CD14-positive monocyte (primary cell): ENCODE results near the gene SCAPER. TPM values are rescaled to one million over a fixed set of nuclear protein-coding genes. Genes with fewer than 3 reads are reported as not detected.

ENCODE experiments used
- DNase-seq, 3 donors: peaks; one replicate each; pipeline ENCODE4 v3.0.0-alpha.2; 2011 to 2022
- H2AFZ ChIP-seq: 2 replicates; pipeline ENCODE4 v1.6.0; 2012; ENCODE audit warnings: mild to moderate bottlenecking, low read depth, low read length, inconsistent platforms; ENCODE audit not compliant: insufficient read depth, poor library complexity, severe bottlenecking
- H3K27ac ChIP-seq, 2 donors: 1 replicate in 1 of 2; 2 replicates in 1 of 2; pipeline ENCODE4 v1.5.1; 2012 to 2013; ENCODE audit warnings: low read length in 2 of 2, control low read depth in 1 of 2, inconsistent platforms in 1 of 2, low read depth in 1 of 2, mild to moderate bottlenecking in 1 of 2
- H3K27me3 ChIP-seq, 2 donors: one replicate each; pipeline versions ENCODE4 v1.6.0 to v1.6.1; 2011 to 2013; ENCODE audit warnings: low read length in 2 of 2; ENCODE audit not compliant: control insufficient read depth in 2 of 2, insufficient read depth in 2 of 2
- H3K36me3 ChIP-seq, 2 donors: replicated peaks in 1 of 2; 1 replicate in 1 of 2; 2 replicates in 1 of 2; pipeline versions ENCODE4 v1.5.1 to v1.6.1; 2012 to 2013; ENCODE audit warnings: low read length in 2 of 2, control low read depth in 1 of 2, inconsistent platforms in 1 of 2, mild to moderate bottlenecking in 1 of 2; ENCODE audit not compliant: insufficient read depth in 2 of 2, control insufficient read depth in 1 of 2
- H3K4me1 ChIP-seq, 2 donors: 1 replicate in 1 of 2; 2 replicates in 1 of 2; pipeline versions ENCODE4 v1.5.1 to v1.6.1; 2012 to 2013; ENCODE audit warnings: low read length in 2 of 2, control low read depth in 1 of 2, inconsistent platforms in 1 of 2, mild to moderate bottlenecking in 1 of 2, moderate library complexity in 1 of 2; ENCODE audit not compliant: insufficient read depth in 2 of 2, control insufficient read depth in 1 of 2
- H3K4me2 ChIP-seq: replicated peaks from 2 replicates; pipeline ENCODE3; 2012; ENCODE audit warnings: low read length, moderate library complexity, mild to moderate bottlenecking; ENCODE audit not compliant: poor library complexity, severe bottlenecking; ENCODE audit errors: extremely low read depth
- H3K4me3 ChIP-seq, 3 experiments: fragments of 200-600 bp in 1 of 3; sonication (generic) in 1 of 3; replicated peaks in 1 of 3; 1 replicate in 2 of 3; 2 replicates in 1 of 3; pipeline ENCODE4 v1.5.1; 2011 to 2013; ENCODE audit warnings: low read length in 3 of 3, mild to moderate bottlenecking in 3 of 3, control low read depth in 2 of 3, low read depth in 2 of 3, inconsistent platforms in 1 of 3, moderate library complexity in 1 of 3
- H3K79me2 ChIP-seq: 2 replicates; pipeline ENCODE4 v1.6.0; 2012; ENCODE audit warnings: mild to moderate bottlenecking, control low read depth, inconsistent platforms, low read length, moderate library complexity; ENCODE audit not compliant: insufficient read depth
- H3K9ac ChIP-seq: 2 replicates; pipeline ENCODE4 v1.6.0; 2017; ENCODE audit warnings: low read length, mild to moderate bottlenecking; ENCODE audit not compliant: insufficient read depth, poor library complexity, severe bottlenecking
- H3K9me3 ChIP-seq, 2 donors: replicated peaks in 1 of 2; 1 replicate in 1 of 2; 2 replicates in 1 of 2; pipeline versions ENCODE4 v1.5.1 to v1.6.1; 2012 to 2013; ENCODE audit warnings: low read length in 2 of 2, control low read depth in 1 of 2; ENCODE audit not compliant: control insufficient read depth in 1 of 2, insufficient read depth in 1 of 2
- H4K20me1 ChIP-seq: 2 replicates; pipeline ENCODE4 v1.6.0; 2012; ENCODE audit warnings: mild to moderate bottlenecking, low read length, control low read depth, moderate library complexity; ENCODE audit not compliant: insufficient read depth
- H3K27ac Mint-ChIP-seq, 7 donors: one replicate each; pipeline ENCODE4 v1.8.0; 2020; ENCODE audit warnings: mild to moderate bottlenecking in 7 of 7, mixed read lengths in 7 of 7, moderate library complexity in 6 of 7, inconsistent platforms in 2 of 7
- H3K27me3 Mint-ChIP-seq, 3 donors: one replicate each; pipeline ENCODE4 v1.8.0; 2021 to 2022; ENCODE audit warnings: low read depth in 3 of 3, mild to moderate bottlenecking in 3 of 3, mixed read lengths in 3 of 3, moderate library complexity in 3 of 3, inconsistent platforms in 1 of 3
- H3K36me3 Mint-ChIP-seq, 2 donors: one replicate each; pipeline ENCODE4 v1.8.0; 2020; ENCODE audit warnings: mixed read lengths in 2 of 2, inconsistent platforms in 1 of 2, mild to moderate bottlenecking in 1 of 2
- H3K4me1 Mint-ChIP-seq: one replicate; pipeline ENCODE4 v1.8.0; 2020; ENCODE audit warnings: mild to moderate bottlenecking, mixed read lengths
- H3K4me3 Mint-ChIP-seq, 2 donors: one replicate each; pipeline ENCODE4 v1.8.0; 2020; ENCODE audit warnings: mild to moderate bottlenecking in 2 of 2, mixed read lengths in 2 of 2, moderate library complexity in 1 of 2
- H3K9me3 Mint-ChIP-seq, 7 donors: one replicate each; pipeline ENCODE4 v1.8.0; 2020 to 2022; ENCODE audit warnings: mixed read lengths in 7 of 7, mild to moderate bottlenecking in 6 of 7, moderate library complexity in 6 of 7, inconsistent platforms in 2 of 7
- CTCF ChIP-seq: fragments of 200-600 bp; IDR thresholded peaks from one replicate; pipeline ENCODE4 v1.8.0; 2022; ENCODE audit warnings: antibody characterized with exemption, mild to moderate bottlenecking
- WGBS: methylation state at CpG from one replicate; pipeline ENCODE4 v1.1.5; 2013; ENCODE audit warnings: missing lambda C conversion rate; ENCODE audit not compliant: insufficient coverage; 5-methylcytosine and 5-hydroxymethylcytosine counted together
- intact Hi-C, 2 donors: fragments of 100-400 bp; cut with micrococcal nuclease; formaldehyde crosslinking; loops; one replicate each; pipeline versions ENCODE4 v1.15.0 to v1.15.1; 2023
- polyA plus RNA-seq, 3 donors: library from polyadenylated mRNA; depleted of rRNA in 1 of 3; unstranded in 2 of 3; stranded (reverse) in 1 of 3; fragments of 300-500 nt in 2 of 3; fragments of >200 nt in 1 of 3; fragmentation: Illumina TruSeq in 2 of 3; gene quantifications; 1 replicate in 2 of 3; 2 replicates in 1 of 3; pipeline ENCODE4 v1.2.3, GENCODE V29; 2012 to 2021

SCAPER gene
- polyA plus RNA-seq, 3 donors = 2.5 to 5.4 (median 4.2) TPM

DNA sequence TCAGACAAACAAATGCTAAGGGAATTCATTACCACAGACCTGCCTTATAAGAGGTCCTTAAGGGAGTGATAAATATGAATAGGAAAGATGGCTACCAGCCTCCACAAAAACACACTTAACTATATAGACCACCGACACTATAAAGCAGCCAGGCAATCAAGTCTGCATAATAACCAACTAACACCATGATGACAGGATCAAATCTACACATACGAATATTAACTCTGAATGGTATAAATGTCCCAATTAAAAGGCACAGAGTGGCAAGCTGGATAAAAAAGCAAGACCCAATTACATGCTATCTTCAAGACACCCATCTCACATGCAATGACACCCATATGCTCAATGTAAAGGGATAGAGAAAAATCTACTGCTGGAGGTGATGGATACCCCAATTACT lies 221.1 kb downstream of the SCAPER start:
- Mint-ChIP-seq H3K4me3 (no peak overlapping the region), H3K4me1 (no peaks in the 10 kb centered on the region), H3K9me3 (peaks cover 8 to 19% (median 12%) of the 10 kb centered on the region in 7 donors), H3K27me3 (peaks cover 0 to 1% (median 0%) of the 10 kb centered on the region in 3 donors), H3K36me3 (peaks cover 9 to 27% of the 10 kb centered on the region in 2 donors), H3K27ac (no peak overlapping the region)
- Histone ChIP-seq H3K4me2 (no peak overlapping the region), H4K20me1 (no peaks in the 10 kb centered on the region), H3K79me2 (no peaks in the 10 kb centered on the region), H3K36me3 (no peaks in the 10 kb centered on the region), H3K27me3 (no peaks in the 10 kb centered on the region), H3K4me3 (no peak overlapping the region), H2AFZ (no peak overlapping the region), H3K27ac (no peak overlapping the region), H3K9me3 (peaks cover 0 to 6% of the 10 kb centered on the region in 2 donors), H3K9ac (no peak overlapping the region), H3K4me1 (no peaks in the 10 kb centered on the region)
- no peak for DNase-seq
- WGBS = no CpG with 5 or more reads among the region's 2 CpGs
- intact Hi-C loops = no loop called here
- no peak for TF ChIP-seq CTCF

DNA sequence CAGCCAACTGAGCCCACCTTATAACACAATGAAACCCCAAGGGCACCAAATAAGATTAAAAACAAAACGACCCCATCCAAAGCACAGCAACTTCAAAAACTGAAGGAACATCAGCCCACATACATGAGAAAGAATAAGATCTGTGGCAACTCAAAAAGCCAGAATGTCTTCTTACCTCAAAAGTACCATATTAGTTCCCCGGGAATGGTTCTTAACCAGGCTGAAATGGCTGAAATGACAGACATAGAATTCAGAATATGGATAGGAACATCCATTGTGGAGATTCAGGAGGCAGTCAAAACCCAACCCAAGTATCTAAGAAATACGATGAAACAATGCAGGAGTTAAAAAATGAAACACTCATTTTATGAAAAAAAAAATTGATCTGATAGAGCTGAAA lies 222.3 kb downstream of the SCAPER start:
- WGBS = no CpG with 5 or more reads among the region's 3 CpGs

More for the DNA sequence above, 222.3 kb downstream of the SCAPER start:
- Mint-ChIP-seq H3K4me1 (no peaks in the 10 kb centered on the region), H3K27me3 (peaks cover 0 to 1% (median 0%) of the 10 kb centered on the region in 3 donors), H3K9me3 (peaks cover 3 to 12% (median 9%) of the 10 kb centered on the region in 7 donors), H3K4me3 (no peak overlapping the region), H3K36me3 (peaks cover 7 to 21% of the 10 kb centered on the region in 2 donors), H3K27ac (peak overlapping the region in 1 of 7 donors; percentile 35)
- DNase-seq = no peak
- H2AFZ ChIP-seq = no peak overlapping the region
- no peaks in the 10 kb centered on the region for H4K20me1 ChIP-seq
- no peak overlapping the region for H3K9ac ChIP-seq
- no peaks in the 10 kb centered on the region for H3K27me3 ChIP-seq
- no peak overlapping the region for H3K4me3 ChIP-seq
- no peaks in the 10 kb centered on the region for H3K79me2 ChIP-seq
- H3K9me3 ChIP-seq = peaks cover 0 to 6% of the 10 kb centered on the region in 2 donors
- H3K36me3 ChIP-seq = no peaks in the 10 kb centered on the region
- TF ChIP-seq CTCF = no peak
- H3K27ac ChIP-seq = no peak overlapping the region
- intact Hi-C loops = no loop called here
- no peaks in the 10 kb centered on the region for H3K4me1 ChIP-seq
- no peak overlapping the region for H3K4me2 ChIP-seq
